ENCODE data around the gene ZBBX. TPM values are rescaled to one million over a fixed set of nuclear protein-coding genes. Genes with fewer than 3 reads are reported as not detected.

ZBBX gene
- total and polyA plus RNA-seq, 2 of the 4 experiments (the other 2 are of a cell fraction) = not detected

GRCh38 chr3:167198949-167199600 is 181.0 kb downstream of the ZBBX start:
- dilution Hi-C loops (cut with HindIII; ENCODE audit: low sequenced_read_pairs, unreplicated experiment) = no loop called here

More at GRCh38 chr3:167198949-167199600, 181.0 kb downstream of the ZBBX start:
- no peak overlapping the region for H2AFZ ChIP-seq (replicated peaks; ENCODE audit: low read length, poor library complexity)
- peaks cover 4% of the 10 kb centered on the region; the same call in 1 of the 2 replicates for H3K9me3 ChIP-seq (ENCODE audit: control insufficient read depth, insufficient read depth, low read length)
- no peaks in the 10 kb centered on the region for H3K4me1 ChIP-seq (ENCODE audit: control insufficient read depth, insufficient read depth, low read length)
- H2BK120ac ChIP-seq (ENCODE audit: low read depth, low read length) = no peak overlapping the region
- CTCF ChIA-PET = no interaction called here
- in situ Hi-C loops (cut with MboI; ENCODE audit: low sequenced_read_pairs) (no loop called here), intact Hi-C loops (cut with micrococcal nuclease) (no loop called here)
- WGBS, 2 experiments (ENCODE audit: extremely low coverage in 2 of 2, insufficient read length in 1 of 2) = no CpG with 5 or more reads among the region's 1 CpG
- H4K8ac ChIP-seq (ENCODE audit: low read depth in 2 of 2, low read length in 2 of 2) = no peak overlapping the region
- ATAC-seq (ENCODE audit: low read depth) (no peak), DNase-seq (no peak)
- no peak overlapping the region for H4K91ac ChIP-seq (ENCODE audit: insufficient read depth, low read depth, low read length)
- H2AK9ac ChIP-seq (replicated peaks; ENCODE audit: low read depth, low read length, poor library complexity) = no peak overlapping the region
- no peak overlapping the region for H3K4me2 ChIP-seq (ENCODE audit: low read depth, low read length)
- no peaks in the 10 kb centered on the region for H3K79me1 ChIP-seq (ENCODE audit: low read depth in 1 of 2, low read length in 2 of 2)
- H3K4me3 ChIP-seq (ENCODE audit: insufficient read depth, low read depth, low read length) = no peak overlapping the region
- no peak overlapping the region for H3K9ac ChIP-seq (ENCODE audit: low read depth, low read length)
- H3K4ac ChIP-seq (ENCODE audit: low read depth, low read length) = no peak overlapping the region
- H3K27me3 ChIP-seq (ENCODE audit: control insufficient read depth, insufficient read depth, low read length) = no peaks in the 10 kb centered on the region
- no peak overlapping the region for H2BK20ac ChIP-seq (ENCODE audit: low read depth, low read length)
- TF ChIP-seq RCOR1 (IDR thresholded peaks at IDR 0.05; ENCODE audit: insufficient replicate concordance, low read length) (no peak), MAFK (IDR thresholded peaks at IDR 0.05; ENCODE audit: low read depth, low read length) (no peak), BHLHE40 (IDR thresholded peaks at IDR 0.05; ENCODE audit: low read depth, low read length) (no peak), CTCF (conservative IDR thresholded peaks at IDR 0.05; ENCODE audit: low read depth, low read length) (no peak), ELK1 (IDR thresholded peaks at IDR 0.05; ENCODE audit: borderline replicate concordance, low read depth, low read length) (no peak), RFX5 (IDR thresholded peaks at IDR 0.05; ENCODE audit: low read depth, low read length) (no peak), NFE2L2 (IDR thresholded peaks at IDR 0.05; ENCODE audit: low read depth, low read length) (no peak), CEBPB (IDR thresholded peaks at IDR 0.05; ENCODE audit: low read depth, low read length) (no peak), SMC3 (IDR thresholded peaks at IDR 0.05; ENCODE audit: low read depth, low read length) (no peak), USF2 (IDR thresholded peaks at IDR 0.05; ENCODE audit: low read depth, low read length) (no peak), POLR2A (IDR thresholded peaks at IDR 0.05; ENCODE audit: low read depth, low read length) (no peak), CHD1 (IDR thresholded peaks at IDR 0.05; ENCODE audit: low read depth, low read length) (no peak), RAD21 (IDR thresholded peaks at IDR 0.05; ENCODE audit: low read length) (no peak), MXI1 (IDR thresholded peaks at IDR 0.05; ENCODE audit: borderline replicate concordance, low read depth, low read length) (no peak), FOS (IDR thresholded peaks at IDR 0.05; ENCODE audit: low read depth, low read length) (no peak), MAZ (IDR thresholded peaks at IDR 0.05; ENCODE audit: borderline replicate concordance, low read depth, low read length) (no peak)
- no peak overlapping the region for H2BK15ac ChIP-seq (ENCODE audit: low read depth, low read length)
- no peak overlapping the region for H3K56ac ChIP-seq (ENCODE audit: extremely low read depth, insufficient read depth, low read length)
- no peak overlapping the region for H3K14ac ChIP-seq (replicated peaks; ENCODE audit: low read depth, low read length)
- H3K18ac ChIP-seq (ENCODE audit: low read depth, low read length) = no peak overlapping the region
- H2AK5ac ChIP-seq (ENCODE audit: low read depth, low read length) = no peak overlapping the region
- no peak overlapping the region for H3K27ac ChIP-seq (ENCODE audit: insufficient read depth, low read length)
- H4K20me1 ChIP-seq (ENCODE audit: insufficient read depth, low read length) = no peaks in the 10 kb centered on the region
- POLR2A ChIA-PET (ENCODE audit: unreplicated experiment) = no interaction called here
- H4K5ac ChIP-seq (ENCODE audit: low read depth, low read length) = no peak overlapping the region
- H3K23ac ChIP-seq (ENCODE audit: low read depth, low read length) = no peak overlapping the region
- H3K36me3 ChIP-seq (ENCODE audit: control insufficient read depth, insufficient read depth, low read length) = no peaks in the 10 kb centered on the region
- BruUV-seq (replicated peaks) = no TSS peak
- H2BK5ac ChIP-seq (ENCODE audit: low read depth, low read length, poor library complexity, severe bottlenecking) = no peak overlapping the region
- H3K9me1 ChIP-seq (ENCODE audit: insufficient read depth, low read length) = no peaks in the 10 kb centered on the region
